K562 (cell line): Measurements from ENCODE around the gene RAB31. TPM values are rescaled to one million over a fixed set of nuclear protein-coding genes. Genes with fewer than 3 reads are reported as not detected.

Experiments
- CEBPG ChIP-seq, 3 experiments: fragments of 200-800 bp in 1 of 3; sonication (Bioruptor generic) in 1 of 3; sonication (generic) in 1 of 3; formaldehyde crosslinking in 1 of 3; IDR thresholded peaks in 2 of 3; conservative IDR thresholded peaks in 1 of 3; 2 replicates each; pipeline versions ENCODE4 v1.6.1 to v1.8.0; 2016 to 2022; ENCODE audit warnings: missing compliant biosample characterization in 2 of 3, missing genetic modification characterization in 2 of 3, mild to moderate bottlenecking in 1 of 3, missing genetic modification reagents in 1 of 3
- E2F3 ChIP-seq: fragments of 250-450 bp; sonication (Bioruptor Pico); IDR thresholded peaks from 2 replicates; pipeline ENCODE4 v1.4.0; 2020; ENCODE audit warnings: mild to moderate bottlenecking
- FOXM1 ChIP-seq, 2 experiments: fragments of 450-650 bp in 1 of 2; sonication (generic) in 1 of 2; formaldehyde crosslinking in 1 of 2; IDR thresholded peaks; 2 replicates each; pipeline versions ENCODE4 v1.6.1 to v1.9.0; 2017 to 2022; ENCODE audit warnings: low read depth in 2 of 2, mild to moderate bottlenecking in 2 of 2, missing genetic modification reagents in 1 of 2, moderate library complexity in 1 of 2
- GTF2A2 ChIP-seq: IDR thresholded peaks from 2 replicates; pipeline ENCODE4 v1.6.1; 2016; ENCODE audit warnings: mild to moderate bottlenecking, missing genetic modification characterization, missing compliant biosample characterization
- HDAC3 ChIP-seq: fragments of 450-650 bp; IDR thresholded peaks from 2 replicates; pipeline ENCODE4 v1.6.1; 2018; ENCODE audit warnings: borderline replicate concordance, mild to moderate bottlenecking, moderate library complexity; ENCODE audit not compliant: partially characterized antibody
- LCOR ChIP-seq: sonication (generic); formaldehyde crosslinking; IDR thresholded peaks from 2 replicates; pipeline ENCODE4 v1.8.0; 2022; ENCODE audit warnings: mild to moderate bottlenecking, missing genetic modification reagents
- NFIC ChIP-seq: fragments of 450-650 bp; IDR thresholded peaks from 2 replicates; pipeline ENCODE4 v1.6.1; 2017; ENCODE audit warnings: mild to moderate bottlenecking, inconsistent platforms
- NR2F6 ChIP-seq: fragments of 450-650 bp; formaldehyde crosslinking; IDR thresholded peaks from 2 replicates; pipeline ENCODE4 v1.4.0; 2020; ENCODE audit warnings: mild to moderate bottlenecking
- POLR3G ChIP-seq: IDR thresholded peaks from 2 replicates; pipeline ENCODE4 v1.6.1; 2011; ENCODE audit not compliant: insufficient read length, insufficient replicate concordance; ENCODE audit errors: extremely low read depth
- RBM14 ChIP-seq: fragments of 200-400 bp; formaldehyde crosslinking; IDR thresholded peaks from 2 replicates; pipeline ENCODE4 v1.6.1; 2018; ENCODE audit warnings: low read depth, mild to moderate bottlenecking, low read length, moderate library complexity, borderline replicate concordance; ENCODE audit not compliant: insufficient read depth
- RBM39 ChIP-seq: fragments of 200-400 bp; formaldehyde crosslinking; optimal IDR thresholded peaks from 2 replicates; pipeline ENCODE3; 2018; ENCODE audit warnings: low read depth, low read length
- SIN3B ChIP-seq: fragments of 450-650 bp; IDR thresholded peaks from 2 replicates; pipeline ENCODE4 v1.6.1; 2017; ENCODE audit warnings: low read depth, mild to moderate bottlenecking, moderate library complexity
- SNRNP70 ChIP-seq: fragments of 200-400 bp; formaldehyde crosslinking; optimal IDR thresholded peaks from 2 replicates; pipeline ENCODE3; 2017; ENCODE audit warnings: low read depth, low read length
- SREBF1 ChIP-seq: fragments of 150-350 bp; IDR thresholded peaks from 2 replicates; pipeline ENCODE4 v1.6.1; 2014; ENCODE audit warnings: antibody characterized with exemption, low read depth, low read length, borderline replicate concordance
- TEAD2 ChIP-seq: fragments of 450-650 bp; IDR thresholded peaks from 2 replicates; pipeline ENCODE4 v1.6.1; 2016; ENCODE audit warnings: missing genetic modification characterization, control low read depth, missing compliant biosample characterization
- THRAP3 ChIP-seq: fragments of 450-650 bp; IDR thresholded peaks from 2 replicates; pipeline ENCODE4 v1.6.1; 2016; ENCODE audit warnings: mild to moderate bottlenecking, inconsistent platforms, borderline replicate concordance
- ZFP30 ChIP-seq: fragments of 250-450 bp; sonication (Bioruptor Pico); IDR thresholded peaks from 2 replicates; pipeline ENCODE4 v1.8.0; 2022; ENCODE audit warnings: moderate library complexity, mild to moderate bottlenecking, inconsistent platforms, borderline replicate concordance
- ZKSCAN1 ChIP-seq: fragments of 150-350 bp; IDR thresholded peaks from 2 replicates; pipeline ENCODE4 v1.6.1; 2016; ENCODE audit warnings: low read depth, low read length
- ZNF165 ChIP-seq: fragments of 250-450 bp; sonication (Bioruptor Pico); IDR thresholded peaks from 2 replicates; pipeline ENCODE4 v1.4.0; 2020; ENCODE audit warnings: borderline replicate concordance
- ZNF431 ChIP-seq: sonication (generic); formaldehyde crosslinking; IDR thresholded peaks from 2 replicates; pipeline ENCODE4 v1.8.0; 2022; ENCODE audit warnings: mild to moderate bottlenecking, missing genetic modification reagents
- ZNF584 ChIP-seq: fragments of 200-800 bp; sonication (Bioruptor generic); IDR thresholded peaks from 2 replicates; pipeline ENCODE4 v1.6.1; 2016; ENCODE audit warnings: low read depth, mild to moderate bottlenecking, missing genetic modification characterization, missing compliant biosample characterization
- ZSCAN29 ChIP-seq: fragments of 450-650 bp; IDR thresholded peaks from 2 replicates; pipeline ENCODE4 v1.6.1; 2017
- polyA plus RNA-seq, 8 experiments: library from polyadenylated mRNA; depleted of rRNA in 4 of 8; stranded (reverse) in 5 of 8; unstranded in 3 of 8; fragments of >200 nt; fragmentation: Nextera tagmentation in 2 of 8; fragmentation: Illumina TruSeq in 1 of 8; extraction: Ambion mirVana in 2 of 8; extraction: Trizol in 1 of 8; gene quantifications; 2 replicates each; pipeline versions ENCODE4 v1.2.1 to v1.2.3, GENCODE V29; 2011 to 2014; ENCODE audit warnings: inconsistent platforms in 1 of 8, missing spikeins in 1 of 8
- total RNA-seq, 7 experiments: library from RNA; depleted of rRNA in 6 of 7; stranded (reverse); fragments of >200 nt in 6 of 7; fragmentation: Illumina TruSeq in 2 of 7; extraction: Trizol in 2 of 7; gene quantifications; 2 replicates each; pipeline versions ENCODE4 v1.2.1 to v1.2.3, GENCODE V29; 2011 to 2021; ENCODE audit warnings: low replicate concordance in 1 of 7
- TF ChIP-seq, protein P1 (sequence below): sonication (generic); formaldehyde crosslinking; IDR thresholded peaks from 2 replicates; pipeline ENCODE4 v1.8.1; 2023; ENCODE audit warnings: mild to moderate bottlenecking, missing genetic modification reagents
- TF ChIP-seq, protein P2 (sequence below): fragments of 450-650 bp; IDR thresholded peaks from 2 replicates; pipeline ENCODE4 v1.6.1; 2016; ENCODE audit warnings: borderline replicate concordance
- TF ChIP-seq, protein P3 (sequence below): fragments of 250-450 bp; sonication (Bioruptor Pico); IDR thresholded peaks from 2 replicates; pipeline ENCODE4 v1.9.0; 2021; ENCODE audit warnings: mild to moderate bottlenecking
- TF ChIP-seq, protein P4 (sequence below): fragments of 250-450 bp; sonication (Bioruptor Pico); IDR thresholded peaks from 2 replicates; pipeline ENCODE4 v1.8.0; 2022; ENCODE audit warnings: moderate library complexity, mild to moderate bottlenecking, inconsistent platforms

The RAB31 gene
- total and polyA plus RNA-seq, 9 of the 15 experiments (the other 6 are each of a cell fraction or from before 2014, with no cell fraction given) = 20.7 to 70.4 (median 41.3) TPM

DNA sequence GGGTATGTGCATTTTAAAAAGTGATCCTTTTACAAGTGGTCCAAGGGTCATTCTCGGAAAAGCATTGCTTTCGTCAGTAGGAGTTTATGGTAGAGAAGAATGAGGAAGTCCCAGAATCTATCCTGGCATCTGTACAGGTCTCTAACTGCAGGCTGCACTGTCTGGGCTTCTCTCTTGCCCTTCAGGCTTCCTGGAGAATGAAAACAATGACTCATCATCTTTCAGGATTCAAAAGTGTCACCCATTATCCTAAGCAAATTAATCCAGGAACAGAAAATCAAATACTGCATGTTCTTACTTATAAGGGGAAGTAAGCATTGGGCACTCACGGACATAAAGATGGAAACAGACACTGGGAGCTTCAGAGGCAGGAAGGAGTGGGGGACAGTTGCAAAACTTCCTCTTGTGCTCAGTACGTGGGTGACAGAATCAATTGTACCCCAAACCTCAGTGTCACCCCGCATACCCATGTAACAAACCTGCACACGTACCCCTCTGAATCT is 117.5 kb downstream of the RAB31 start (continued):
- TF ChIP-seq ZKSCAN1 (0 out of 2 replicates have a peak, but pooled peaks have one; percentile 55), CEBPG (CRISPR knock-in tag; IDR thresholded peaks at IDR 0.05) (no peak), CEBPG (tag; conservative IDR thresholded peaks at IDR 0.05 in 1 of 2, IDR thresholded peaks at IDR 0.05 in 1 of 2) (peak in 1 of 2 experiments; percentile 54; a peak in 1 of 4 replicates), ZFP30 (CRISPR knock-in tag) (no peak), ZNF584 (CRISPR knock-in tag) (no peak), SREBF1 (no peak), THRAP3 (no peak), ZNF165 (no peak), SNRNP70 (no peak), E2F3 (no peak), TEAD2 (tag) (no peak), GTF2A2 (tag) (no peak), RBM39 (no peak), HDAC3 (no peak), FOXM1 (IDR thresholded peaks at IDR 0.05; ENCODE audit: low read depth) (peak; percentile 82), FOXM1 (CRISPR knock-in tag; IDR thresholded peaks at IDR 0.05; ENCODE audit: low read depth) (no peak), RBM14 (no peak), ZSCAN29 (no peak), NR2F6 (CRISPR knock-in tag) (no peak), SIN3B (no peak), ZNF431 (CRISPR knock-in tag) (no peak), LCOR (CRISPR knock-in tag) (peak; percentile 74), POLR3G (no peak), NFIC (peak; percentile 73)
- TF ChIP-seq, protein P1, sequence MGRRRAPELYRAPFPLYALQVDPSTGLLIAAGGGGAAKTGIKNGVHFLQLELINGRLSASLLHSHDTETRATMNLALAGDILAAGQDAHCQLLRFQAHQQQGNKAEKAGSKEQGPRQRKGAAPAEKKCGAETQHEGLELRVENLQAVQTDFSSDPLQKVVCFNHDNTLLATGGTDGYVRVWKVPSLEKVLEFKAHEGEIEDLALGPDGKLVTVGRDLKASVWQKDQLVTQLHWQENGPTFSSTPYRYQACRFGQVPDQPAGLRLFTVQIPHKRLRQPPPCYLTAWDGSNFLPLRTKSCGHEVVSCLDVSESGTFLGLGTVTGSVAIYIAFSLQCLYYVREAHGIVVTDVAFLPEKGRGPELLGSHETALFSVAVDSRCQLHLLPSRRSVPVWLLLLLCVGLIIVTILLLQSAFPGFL (CRISPR knock-in tag) = no peak
- TF ChIP-seq, protein P2, sequence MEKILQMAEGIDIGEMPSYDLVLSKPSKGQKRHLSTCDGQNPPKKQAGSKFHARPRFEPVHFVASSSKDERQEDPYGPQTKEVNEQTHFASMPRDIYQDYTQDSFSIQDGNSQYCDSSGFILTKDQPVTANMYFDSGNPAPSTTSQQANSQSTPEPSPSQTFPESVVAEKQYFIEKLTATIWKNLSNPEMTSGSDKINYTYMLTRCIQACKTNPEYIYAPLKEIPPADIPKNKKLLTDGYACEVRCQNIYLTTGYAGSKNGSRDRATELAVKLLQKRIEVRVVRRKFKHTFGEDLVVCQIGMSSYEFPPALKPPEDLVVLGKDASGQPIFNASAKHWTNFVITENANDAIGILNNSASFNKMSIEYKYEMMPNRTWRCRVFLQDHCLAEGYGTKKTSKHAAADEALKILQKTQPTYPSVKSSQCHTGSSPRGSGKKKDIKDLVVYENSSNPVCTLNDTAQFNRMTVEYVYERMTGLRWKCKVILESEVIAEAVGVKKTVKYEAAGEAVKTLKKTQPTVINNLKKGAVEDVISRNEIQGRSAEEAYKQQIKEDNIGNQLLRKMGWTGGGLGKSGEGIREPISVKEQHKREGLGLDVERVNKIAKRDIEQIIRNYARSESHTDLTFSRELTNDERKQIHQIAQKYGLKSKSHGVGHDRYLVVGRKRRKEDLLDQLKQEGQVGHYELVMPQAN = no peak
- TF ChIP-seq, protein P3, sequence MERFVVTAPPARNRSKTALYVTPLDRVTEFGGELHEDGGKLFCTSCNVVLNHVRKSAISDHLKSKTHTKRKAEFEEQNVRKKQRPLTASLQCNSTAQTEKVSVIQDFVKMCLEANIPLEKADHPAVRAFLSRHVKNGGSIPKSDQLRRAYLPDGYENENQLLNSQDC (CRISPR knock-in tag) = no peak
- TF ChIP-seq, protein P4, sequence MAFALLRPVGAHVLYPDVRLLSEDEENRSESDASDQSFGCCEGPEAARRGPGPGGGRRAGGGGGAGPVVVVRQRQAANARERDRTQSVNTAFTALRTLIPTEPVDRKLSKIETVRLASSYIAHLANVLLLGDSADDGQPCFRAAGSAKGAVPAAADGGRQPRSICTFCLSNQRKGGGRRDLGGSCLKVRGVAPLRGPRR (CRISPR knock-in tag) = no peak
